D721Med (cell line): ENCODE results near the gene CEACAM6.

Source experiments
- DNase-seq: peaks from one replicate; pipeline ENCODE4 v3.0.0; 2011; ENCODE audit warnings: low spot score; ENCODE audit not compliant: insufficient read length
- FAIRE-seq: peaks from 2 replicates; lab custom pipeline; 2011; peaks lifted over from hg19 to GRCh38; lab: Jason Lieb, UNC
- CTCF ChIP-seq: IDR thresholded peaks from 2 replicates; pipeline ENCODE4 v1.5.1; 2012; ENCODE audit warnings: mild to moderate bottlenecking, control low read depth; ENCODE audit not compliant: insufficient read depth; ENCODE audit errors: missing control alignments

The CEACAM6 gene

GRCh38 chr19:41735071-41735600 lies 20.2 kb upstream of the CEACAM6 start:
- DNase-seq (no peak), FAIRE-seq (no peak)
- TF ChIP-seq CTCF, result no peak

GRCh38 chr19:41739361-41739760 lies 16.0 kb upstream of the CEACAM6 start:
- DNase-seq (no peak), FAIRE-seq (no peak)
- TF ChIP-seq CTCF, result no peak

GRCh38 chr19:41740415-41741243 lies 14.7 kb upstream of the CEACAM6 start:
- DNase-seq, result no peak
- no peak for TF ChIP-seq CTCF
- FAIRE-seq, result no peak

GRCh38 chr19:41741244-41741554 lies 14.1 kb upstream of the CEACAM6 start:
- FAIRE-seq, result no peak
- TF ChIP-seq CTCF, result no peak
- no peak for DNase-seq

GRCh38 chr19:41744850-41745249 lies 10.5 kb upstream of the CEACAM6 start:
- no peak for FAIRE-seq
- no peak for TF ChIP-seq CTCF
- DNase-seq, result no peak

GRCh38 chr19:41745756-41746155 lies 9.6 kb upstream of the CEACAM6 start:
- no peak for DNase-seq
- FAIRE-seq, result no peak

More at GRCh38 chr19:41745756-41746155, 9.6 kb upstream of the CEACAM6 start:
- TF ChIP-seq CTCF, result no peak
